H1 (cell line): ENCODE results near the gene DNER. TPM values are rescaled to one million over a fixed set of nuclear protein-coding genes. Genes with fewer than 3 reads are reported as not detected.

Experiments
- EGR1 ChIP-seq: IDR thresholded peaks from 2 replicates; pipeline ENCODE4 v1.6.1; 2011; ENCODE audit warnings: low read depth, low read length, borderline replicate concordance
- HDAC2 ChIP-seq, 2 experiments: fragments of 300-600 bp in 1 of 2; sonication (generic) in 1 of 2; IDR thresholded peaks; 2 replicates each; pipeline ENCODE4 v1.6.1; 2011 to 2012; ENCODE audit warnings: low read depth in 2 of 2, low read length in 2 of 2, mild to moderate bottlenecking in 2 of 2, moderate library complexity in 2 of 2, borderline replicate concordance in 1 of 2, inconsistent platforms in 1 of 2
- MAFK ChIP-seq: IDR thresholded peaks from 2 replicates; pipeline ENCODE4 v1.6.1; 2012; ENCODE audit warnings: low read depth, mild to moderate bottlenecking, improper control_type of control experiment, low read length
- polyA plus RNA-seq, 7 experiments: library from polyadenylated mRNA; depleted of rRNA in 3 of 7; stranded (reverse) in 5 of 7; unstranded in 2 of 7; fragments of >200 nt in 5 of 7; fragments of 200-250 nt in 2 of 7; gene quantifications; 1 replicate in 5 of 7; 2 replicates in 1 of 7; 4 replicates in 1 of 7; pipeline versions ENCODE4 v1.2.1 to v1.2.3, GENCODE V29; 2011 to 2013; ENCODE audit warnings: missing spikeins in 2 of 7, mixed read lengths in 2 of 7
- total RNA-seq: library from RNA; stranded (reverse); fragmentation: NEBNext Ultra II Directional; extraction: Animal tissue kit (Norgen Biotek cat#: 25700); gene quantifications from 2 replicates; pipeline ENCODE4 v1.2.1, GENCODE V29; 2021

DNER gene
- total and polyA plus RNA-seq, 2 of the 8 experiments (the other 6 are each of a cell fraction or from before 2014, with no cell fraction given) = 6.8 to 16.3 TPM

- TF ChIP-seq HDAC2 (IDR thresholded peaks at IDR 0.05; ENCODE audit: borderline replicate concordance in 1 of 2, low read depth in 2 of 2, low read length in 2 of 2) (no peak), MAFK (no peak), EGR1 (no peak)
These were observed 171.0 kb downstream of the DNER start (continued) for GRCh38 chr2:229543176-229543873.
